Erythroblast (primary cell): Measurements from ENCODE around the gene DYNC1I1.

Experiments used
- GATA1 ChIP-seq: IDR thresholded peaks from 2 replicates; pipeline ENCODE4 v1.6.1; 2011; ENCODE audit warnings: low read depth, mild to moderate bottlenecking, control low read depth, low read length, moderate library complexity
- POLR2A ChIP-seq: IDR thresholded peaks from 2 replicates; pipeline ENCODE4 v1.6.1; 2011; ENCODE audit warnings: mild to moderate bottlenecking, low read length

DNA sequence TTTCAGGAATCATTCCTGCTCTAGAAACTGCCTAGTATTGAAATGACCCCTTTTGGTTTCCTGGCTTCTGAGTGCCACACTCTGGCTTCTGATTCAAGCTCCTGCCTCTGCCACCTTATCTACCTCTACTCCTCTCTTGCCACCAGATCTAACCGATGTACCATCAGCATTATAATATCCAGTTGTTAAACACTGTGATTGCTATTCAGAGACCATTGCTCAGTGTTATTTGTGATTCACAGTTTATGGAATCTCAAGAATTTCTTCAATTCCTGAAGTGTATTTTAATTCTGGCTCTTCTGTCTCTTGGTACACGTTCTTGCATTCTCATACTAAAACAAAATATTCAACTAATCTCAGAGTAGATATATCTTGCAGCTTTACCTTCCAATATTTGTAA lies 88.7 kb downstream of the DYNC1I1 start:
- TF ChIP-seq POLR2A (no peak), GATA1 (no peak)
